ENCODE results near the gene AKAP14. TPM values are rescaled to one million over a fixed set of nuclear protein-coding genes. Genes with fewer than 3 reads are reported as not detected.
"Not testable (repeated sequence)": the region's sequence is repeated elsewhere in the genome, so short reads cannot be mapped to it uniquely, and the experiment has no call there.

The AKAP14 gene
- polyA plus RNA-seq (ENCODE audit: insufficient read length), result not detected

GRCh38 chrX:119895843-119896326 is at the start of gene AKAP14:
AKAP14 (plus strand) TSS chrX:119895893; CDS start chrX:119903224, 7,331 bp downstream.
- no peak for DNase-seq

DNA sequence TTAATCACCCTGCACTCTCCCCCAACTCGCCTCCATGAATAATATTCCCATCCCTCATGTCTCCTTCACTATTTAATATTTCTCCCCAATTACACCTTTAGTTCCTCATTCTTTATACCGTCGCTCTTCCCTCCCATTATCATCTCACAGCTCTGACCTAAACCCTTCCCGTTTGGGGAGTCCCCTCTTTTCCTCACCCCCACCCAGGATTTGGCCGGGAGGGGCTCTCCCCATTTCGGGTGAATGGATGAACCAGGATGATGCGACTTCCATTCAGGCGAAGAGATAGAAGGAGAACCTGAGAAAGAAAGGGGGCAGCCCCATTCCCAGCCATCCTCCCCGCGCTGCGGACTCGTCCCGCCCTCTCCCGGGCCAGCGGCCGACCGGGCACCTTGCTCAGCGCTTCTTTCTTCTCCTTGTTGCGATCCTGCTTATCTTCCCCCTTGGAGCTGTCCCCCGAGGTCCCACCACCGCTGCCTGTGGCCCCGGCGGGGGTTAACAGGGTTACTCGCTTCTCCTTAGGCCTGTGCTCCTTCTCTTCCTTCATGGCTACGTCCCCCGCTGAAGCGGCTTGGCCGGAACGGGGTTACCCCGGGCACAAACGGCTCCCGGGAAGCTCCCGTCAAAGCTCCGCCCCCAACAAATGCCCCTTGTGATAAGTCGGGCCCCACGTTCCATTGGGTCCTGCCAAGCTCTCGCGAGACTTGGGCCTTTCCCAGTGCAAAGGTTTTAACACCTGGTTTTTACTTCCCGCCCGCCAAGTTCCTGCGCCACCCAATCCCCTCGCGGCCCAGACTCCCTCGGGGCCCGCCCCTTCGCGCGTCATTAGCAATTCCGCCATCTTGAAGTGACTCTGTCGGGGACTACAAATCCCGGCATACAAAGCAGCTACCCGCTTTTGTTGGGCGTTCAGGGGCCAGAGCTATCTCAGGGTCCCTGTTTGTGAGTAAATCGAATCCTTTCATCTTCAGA is 43.0 kb upstream of the AKAP14 start, which contains the start of gene UPF3B:
UPF3B (minus strand) TSS at position 582 of the 972 bp plus-strand sequence; CDS start at position 547, 35 bp downstream.
- DNase-seq, result peak; percentile 86

GRCh38 chrX:119853444-119853843 is 42.2 kb upstream of the AKAP14 start:
- DNase-seq, result no peak

- peak; percentile 26 for DNase-seq
Measured at GRCh38 chrX:119870626-119871131, 25.0 kb upstream of the AKAP14 start.

DNA sequence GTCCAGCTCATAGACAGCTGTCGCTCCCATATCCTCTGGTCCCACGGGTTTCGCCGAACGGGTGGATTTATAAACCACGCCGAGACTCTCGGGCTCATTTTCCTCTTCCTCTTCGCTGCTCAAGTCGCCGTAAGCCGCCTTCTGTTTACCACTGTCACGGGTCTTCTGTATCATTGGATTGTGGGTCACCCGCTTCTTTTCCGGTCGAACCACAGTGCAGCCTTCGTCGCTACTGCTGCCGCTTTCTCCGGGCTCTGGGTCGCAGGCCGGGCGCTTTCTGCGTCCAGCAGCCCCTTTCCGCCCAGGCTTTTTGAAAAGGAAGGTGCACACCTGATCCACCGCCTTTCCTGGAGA is 24.5 kb upstream of the AKAP14 start:
- DNase-seq, result no peak

DNA sequence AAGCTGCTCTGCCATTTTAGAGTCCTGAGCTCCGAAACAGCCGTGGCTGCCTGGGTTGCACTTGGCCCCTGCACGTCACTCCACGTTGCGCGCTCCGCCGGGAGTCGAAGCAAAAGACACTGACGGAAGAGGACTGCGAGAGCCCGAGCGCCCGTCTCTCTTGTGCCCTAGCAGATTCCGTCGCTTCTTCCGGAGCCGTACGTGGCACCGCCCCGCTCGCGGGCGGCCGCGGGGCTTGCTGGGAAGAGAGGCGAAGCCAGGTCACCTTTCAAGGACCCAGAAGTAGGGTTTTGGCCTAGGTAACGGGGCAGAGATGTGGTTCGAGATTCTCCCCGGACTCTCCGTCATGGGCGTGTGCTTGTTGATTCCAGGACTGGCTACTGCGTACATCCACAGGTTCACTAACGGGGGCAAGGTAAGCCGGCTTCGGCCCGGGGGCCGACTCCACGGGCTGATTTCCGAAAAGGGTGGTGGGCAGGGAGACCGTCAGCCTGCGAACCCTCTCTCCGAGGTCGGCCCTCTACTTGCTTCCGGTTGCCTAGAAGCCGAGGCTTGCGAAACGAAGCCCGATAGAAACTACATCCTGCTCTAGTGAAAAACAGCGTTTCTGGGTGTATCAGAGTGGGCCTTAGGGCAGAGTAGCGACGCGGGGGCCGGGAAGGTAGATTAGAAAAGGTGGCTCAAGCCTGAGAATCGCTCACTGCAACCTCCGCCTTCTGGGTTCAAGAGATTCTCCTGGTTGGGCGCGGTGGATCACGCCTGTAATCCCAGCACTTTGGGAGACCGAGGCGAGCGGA is 23.9 kb upstream of the AKAP14 start, which contains the start of the genes NDUFA1 and RNF113A:
NDUFA1 (plus strand) TSS at position 234 of the 797 bp plus-strand sequence; CDS start at position 314, 80 bp downstream.
RNF113A (minus strand) TSS at position 135 of the 797 bp plus-strand sequence; CDS start at position 15, 120 bp downstream.
- DNase-seq, result peak; percentile 83

DNA sequence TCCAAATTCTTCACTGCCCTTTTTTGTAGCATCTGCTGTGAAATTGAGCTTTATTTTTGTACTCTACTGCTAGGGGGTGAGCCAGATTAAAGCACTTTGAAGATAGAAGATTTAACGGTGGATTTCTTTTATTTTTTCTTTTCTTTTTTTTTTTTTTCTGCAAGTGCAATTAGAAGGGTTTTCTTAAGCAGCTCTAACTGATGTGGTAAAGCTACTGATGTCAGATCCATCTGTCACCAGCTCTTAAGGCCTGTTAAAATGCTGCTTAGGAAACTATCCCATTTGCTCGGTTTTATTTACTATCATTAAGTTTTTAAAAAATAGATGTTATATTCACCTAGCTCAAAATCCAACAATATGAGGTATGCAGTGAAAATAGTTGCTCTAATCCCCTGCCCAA is 17.0 kb upstream of the AKAP14 start:
- DNase-seq, result no peak

GRCh38 chrX:119880076-119880475 is 15.6 kb upstream of the AKAP14 start:
- no peak for DNase-seq

DNA sequence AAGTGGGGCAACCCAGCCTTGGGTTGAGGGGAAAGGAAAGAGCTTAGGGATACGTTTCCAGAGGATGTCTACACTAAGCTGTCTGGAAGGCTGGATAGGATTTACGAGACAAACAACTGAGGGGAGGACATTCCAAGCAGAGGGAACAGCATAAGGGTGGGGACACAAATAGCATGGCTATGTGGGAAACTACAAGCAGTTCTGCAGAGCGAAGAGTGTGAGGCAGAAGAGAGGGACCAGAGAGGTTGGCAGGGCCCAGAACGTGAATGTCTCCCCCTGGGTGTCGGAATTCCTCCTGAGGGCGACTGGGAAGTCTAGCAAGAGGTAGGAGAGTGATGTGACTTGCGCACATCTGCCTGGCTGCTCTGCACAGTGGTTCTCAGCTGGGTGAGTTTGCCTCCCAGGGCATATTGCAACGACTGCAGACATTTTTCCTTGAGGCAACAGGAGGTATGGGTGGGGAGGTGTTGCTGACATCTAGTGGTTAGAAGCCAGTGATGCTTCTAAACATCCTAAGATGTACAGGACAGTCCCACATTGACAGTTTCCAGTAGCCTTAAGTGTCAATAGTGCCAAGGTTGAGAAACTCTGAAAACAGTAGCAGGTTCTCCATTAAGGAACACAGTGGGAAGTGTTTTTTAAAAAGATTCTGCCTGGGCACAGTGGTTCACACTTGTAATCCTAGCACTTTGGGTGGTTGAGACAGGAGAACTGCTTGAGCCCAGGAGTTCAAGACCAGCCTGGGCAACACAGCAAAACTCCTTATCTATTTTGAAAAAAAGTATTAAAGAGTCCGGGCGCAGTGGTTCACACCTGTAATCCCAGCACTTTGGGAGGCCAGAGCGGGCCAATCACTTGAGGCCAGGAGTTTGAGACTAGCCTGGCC is 14.9 kb upstream of the AKAP14 start:
- DNase-seq, result peak; percentile 16

DNA sequence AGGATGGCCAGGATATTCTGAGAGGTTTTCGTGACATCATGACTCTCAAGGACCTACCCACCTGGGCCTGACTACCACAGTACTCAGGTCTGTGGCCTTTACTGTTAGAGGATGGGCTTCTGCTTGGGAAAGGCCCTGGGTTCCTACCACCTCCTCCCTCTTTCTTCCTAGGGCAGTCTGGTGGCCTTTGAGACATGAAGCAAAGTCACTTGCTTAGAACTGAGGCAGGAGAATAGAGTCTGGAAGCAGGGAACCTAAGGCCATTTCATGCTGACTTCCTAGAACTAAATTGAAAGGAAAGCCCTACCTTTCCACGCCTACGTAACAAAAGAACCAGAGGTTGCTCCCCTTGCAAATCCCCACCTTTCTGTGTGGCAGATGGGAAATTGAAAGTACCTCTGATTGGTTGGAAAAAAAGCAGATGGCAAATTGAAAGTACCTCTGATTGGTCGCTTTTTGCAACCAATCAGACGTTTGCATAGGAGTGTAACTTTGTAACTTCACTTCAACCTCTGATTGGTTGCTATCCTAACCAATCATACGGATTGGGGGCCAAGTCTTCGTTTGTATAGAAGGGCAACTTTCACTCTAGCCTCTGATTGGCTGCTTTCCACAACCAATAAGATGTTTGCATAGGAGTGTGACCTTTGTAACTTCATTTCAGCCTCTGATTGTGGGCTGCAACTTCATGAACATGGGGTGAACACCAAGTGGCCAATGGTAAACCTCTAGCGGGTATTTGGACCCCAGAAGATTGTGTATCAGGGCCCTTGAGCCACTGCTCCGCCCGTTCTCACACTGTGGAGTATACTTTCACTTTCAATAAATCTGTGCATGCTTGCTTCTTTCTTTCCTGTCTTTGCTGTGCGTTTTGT is 9.9 kb upstream of the AKAP14 start:
- DNase-seq, result no peak

DNA sequence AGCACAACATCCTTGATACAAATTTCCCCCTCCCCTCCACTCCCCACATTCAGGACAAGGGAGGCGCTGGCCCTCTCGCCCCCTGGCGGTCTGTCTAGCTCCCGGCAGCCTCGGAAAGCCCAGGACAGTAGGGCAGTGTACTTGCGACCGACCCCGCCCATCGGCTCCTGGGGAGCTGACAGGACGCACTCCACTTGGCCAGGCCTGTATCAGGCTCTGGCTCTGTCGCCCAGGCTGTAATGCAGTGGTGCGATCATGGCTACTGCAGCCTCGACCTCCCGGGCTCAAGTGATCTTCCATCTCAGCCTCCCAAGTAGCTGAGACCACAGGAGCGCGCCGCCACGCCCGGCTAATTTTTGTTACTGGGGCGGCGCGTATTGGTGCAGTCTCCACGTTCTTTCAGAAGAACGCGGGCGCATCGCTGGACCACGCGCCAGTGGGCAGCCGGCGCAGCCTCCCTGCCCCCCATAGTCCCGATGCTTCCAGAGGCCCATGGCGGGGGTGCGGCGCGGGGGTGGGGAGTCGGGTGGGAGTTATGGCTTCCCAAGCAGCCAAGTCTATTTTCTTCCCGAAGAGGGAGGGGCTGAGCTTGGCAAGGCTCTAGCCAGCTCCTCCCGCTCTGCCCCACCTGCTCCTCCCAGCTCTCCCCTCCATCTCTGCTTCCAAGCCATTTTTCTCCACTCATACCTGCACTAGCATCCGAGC is 7.8 kb upstream of the AKAP14 start:
- DNase-seq, result peak; percentile 11

GRCh38 chrX:119890626-119891025 is 5.1 kb upstream of the AKAP14 start:
- DNase-seq, result not testable (repeated sequence)

GRCh38 chrX:119891961-119892692 is 3.6 kb upstream of the AKAP14 start:
- not testable (repeated sequence) for DNase-seq

- no peak for DNase-seq
Measured at GRCh38 chrX:119899125-119899524, 3.4 kb downstream of the AKAP14 start.

DNA sequence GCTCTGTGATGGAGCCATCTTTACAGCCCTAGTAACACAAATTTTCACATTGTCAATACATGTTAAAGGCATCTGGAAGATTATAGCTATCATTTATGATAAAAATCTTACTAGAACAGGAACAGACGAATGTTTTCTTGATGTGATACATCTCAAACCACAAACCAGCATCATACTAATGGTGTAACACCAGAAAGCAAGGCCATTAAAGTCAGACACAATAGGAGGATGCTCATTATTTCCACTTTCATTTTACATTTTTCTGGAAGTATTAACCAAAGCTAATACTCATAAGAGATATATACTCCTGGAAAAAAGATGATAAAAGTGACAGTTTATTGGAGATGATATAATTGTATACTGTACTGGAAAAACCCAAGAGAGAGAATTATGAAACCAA is 5.3 kb downstream of the AKAP14 start:
- DNase-seq, result no peak

- no peak for DNase-seq
Measured at GRCh38 chrX:119916310-119916709, 20.6 kb downstream of the AKAP14 start.

- no peak for DNase-seq
Measured at GRCh38 chrX:119917877-119918276, 22.2 kb downstream of the AKAP14 start.

- DNase-seq, result no peak
Measured at GRCh38 chrX:119919835-119920585, 24.3 kb downstream of the AKAP14 start.

Measured in hindlimb muscle (tissue), 1 donor.